Urinary bladder (tissue), 4 donors: ENCODE measurements around the gene TMEM273. TPM values are rescaled to one million over a fixed set of nuclear protein-coding genes. Genes with fewer than 3 reads are reported as not detected.

Source experiments
- DNase-seq: peaks from one replicate; pipeline ENCODE4 v3.0.0-alpha.2; 2015; ENCODE audit errors: extremely low spot score
- H3K27ac ChIP-seq: one replicate; pipeline ENCODE4 v1.5.1; 2013; ENCODE audit warnings: low read depth, mild to moderate bottlenecking, moderate library complexity
- H3K36me3 ChIP-seq: one replicate; pipeline ENCODE4 v1.6.1; 2013; ENCODE audit warnings: mild to moderate bottlenecking, moderate library complexity; ENCODE audit not compliant: insufficient read depth
- H3K4me1 ChIP-seq: one replicate; pipeline ENCODE4 v1.6.1; 2013; ENCODE audit warnings: mild to moderate bottlenecking, moderate library complexity; ENCODE audit not compliant: insufficient read depth
- H3K4me3 ChIP-seq: one replicate; pipeline ENCODE4 v1.5.1; 2013; ENCODE audit warnings: low read depth, low read length
- WGBS: extraction: QIAGEN DNeasy Blood & Tissue Kit; methylation state at CpG from one replicate; pipeline ENCODE4 v1.1.7; 2013; 5-methylcytosine and 5-hydroxymethylcytosine counted together
- polyA plus RNA-seq: library from polyadenylated mRNA; stranded (reverse); fragments of 200-250 nt; gene quantifications from one replicate; pipeline ENCODE4 v1.2.3, GENCODE V29; 2013
- total RNA-seq: library from RNA; depleted of rRNA; stranded (reverse); fragments of >200 nt; gene quantifications from one replicate; pipeline ENCODE4 v1.2.3, GENCODE V29; 2014
- donor health status: healthy with polysubstance abuse.
- donor health status: healthy.

TMEM273 gene
- total and polyA plus RNA-seq, 2 donors = 14.4 to 27.3 TPM

GRCh38 chr10:49169776-49170175, 18.4 kb downstream of the TMEM273 start:
- H3K4me1 ChIP-seq = no peaks in the 10 kb centered on the region
- no peak overlapping the region for H3K4me3 ChIP-seq
- 82% methylated on average over 4 of the region's 4 CpGs for WGBS
- no peaks in the 10 kb centered on the region for H3K36me3 ChIP-seq
- no peak for DNase-seq
- H3K27ac ChIP-seq = no peak overlapping the region

- Histone ChIP-seq H3K4me1 (no peaks in the 10 kb centered on the region), H3K27ac (no peak overlapping the region), H3K36me3 (no peaks in the 10 kb centered on the region), H3K4me3 (no peak overlapping the region)
- whole genome bisulfite sequencing = 88% methylated on average over 6 of the region's 6 CpGs
- no peak for DNase-seq
These were observed 19.2 kb downstream of the TMEM273 start for GRCh38 chr10:49168831-49169500.

- Histone ChIP-seq H3K4me3 (no peak overlapping the region), H3K27ac (no peak overlapping the region), H3K4me1 (no peaks in the 10 kb centered on the region), H3K36me3 (no peaks in the 10 kb centered on the region)
- WGBS = 91% methylated on average over 4 of the region's 4 CpGs
- no peak for DNase-seq
These were observed 20.0 kb downstream of the TMEM273 start for GRCh38 chr10:49168171-49168540.

- H3K4me3 ChIP-seq = no peak overlapping the region
- H3K27ac ChIP-seq = no peak overlapping the region
- H3K36me3 ChIP-seq = no peaks in the 10 kb centered on the region
- 92% methylated on average over 12 of the region's 12 CpGs for WGBS
- H3K4me1 ChIP-seq = no peaks in the 10 kb centered on the region
- no peak for DNase-seq
These were observed 20.6 kb downstream of the TMEM273 start for GRCh38 chr10:49167425-49168170.

- Histone ChIP-seq H3K27ac (no peak overlapping the region), H3K4me3 (no peak overlapping the region), H3K4me1 (no peaks in the 10 kb centered on the region), H3K36me3 (no peaks in the 10 kb centered on the region)
- DNase-seq = no peak
- 87% methylated on average over 14 of the region's 14 CpGs for WGBS
These were observed 21.4 kb downstream of the TMEM273 start for GRCh38 chr10:49166484-49167400.

GRCh38 chr10:49165821-49166483, 22.2 kb downstream of the TMEM273 start:
- Histone ChIP-seq H3K4me3 (no peak overlapping the region), H3K36me3 (no peaks in the 10 kb centered on the region), H3K4me1 (no peaks in the 10 kb centered on the region), H3K27ac (no peak overlapping the region)
- 75% methylated on average over 14 of the region's 14 CpGs for WGBS
- no peak for DNase-seq

- Histone ChIP-seq H3K36me3 (no peaks in the 10 kb centered on the region), H3K4me1 (no peaks in the 10 kb centered on the region), H3K27ac (no peak overlapping the region), H3K4me3 (no peak overlapping the region)
- no peak for DNase-seq
- WGBS = 85% methylated on average over 7 of the region's 7 CpGs
These were observed 22.9 kb downstream of the TMEM273 start for GRCh38 chr10:49165259-49165658.

GRCh38 chr10:49164559-49165188, 23.5 kb downstream of the TMEM273 start:
- H3K27ac ChIP-seq = no peak overlapping the region
- H3K36me3 ChIP-seq = no peaks in the 10 kb centered on the region
- 66% methylated on average over 9 of the region's 9 CpGs for WGBS
- DNase-seq = no peak
- H3K4me1 ChIP-seq = no peaks in the 10 kb centered on the region
- no peak overlapping the region for H3K4me3 ChIP-seq

GRCh38 chr10:49163741-49164140, 24.4 kb downstream of the TMEM273 start:
- no peak overlapping the region for H3K4me3 ChIP-seq
- H3K27ac ChIP-seq = no peak overlapping the region
- no peaks in the 10 kb centered on the region for H3K36me3 ChIP-seq
- DNase-seq = no peak
- WGBS = 97% methylated on average over 4 of the region's 4 CpGs
- H3K4me1 ChIP-seq = no peaks in the 10 kb centered on the region

GRCh38 chr10:49162761-49163310, 25.4 kb downstream of the TMEM273 start:
- no peak for DNase-seq
- no peak overlapping the region for H3K27ac ChIP-seq
- no peaks in the 10 kb centered on the region for H3K4me1 ChIP-seq
- WGBS = 87% methylated on average over 8 of the region's 8 CpGs
- no peak overlapping the region for H3K4me3 ChIP-seq
- no peaks in the 10 kb centered on the region for H3K36me3 ChIP-seq

- Histone ChIP-seq H3K4me3 (no peak overlapping the region), H3K4me1 (no peaks in the 10 kb centered on the region), H3K27ac (no peak overlapping the region), H3K36me3 (no peaks in the 10 kb centered on the region)
- no peak for DNase-seq
- WGBS = 83% methylated on average over 5 of the region's 5 CpGs
These were observed 26.1 kb downstream of the TMEM273 start for GRCh38 chr10:49162063-49162462.

- Histone ChIP-seq H3K4me1 (no peaks in the 10 kb centered on the region), H3K36me3 (no peaks in the 10 kb centered on the region), H3K4me3 (no peak overlapping the region), H3K27ac (no peak overlapping the region)
- no peak for DNase-seq
- 48% methylated on average over 8 of the region's 8 CpGs for WGBS
These were observed 26.7 kb downstream of the TMEM273 start for GRCh38 chr10:49161411-49161997.
